Type B pancreatic cell (in vitro differentiated cells): ENCODE results near the gene COL24A1. TPM values are rescaled to one million over a fixed set of nuclear protein-coding genes. Genes with fewer than 3 reads are reported as not detected.

Source experiments
- DNase-seq: peaks from one replicate; pipeline ENCODE4 v3.0.0; 2021; ENCODE audit warnings: mixed read lengths; ENCODE audit not compliant: unreplicated experiment; ENCODE audit errors: extremely low spot score
- H3K27ac Mint-ChIP-seq: 2 replicates; pipeline ENCODE4 v1.8.0; 2021; ENCODE audit warnings: mild to moderate bottlenecking, mixed read lengths
- H3K27me3 Mint-ChIP-seq: 2 replicates; pipeline ENCODE4 v1.8.0; 2021; ENCODE audit warnings: mixed read lengths
- H3K36me3 Mint-ChIP-seq: 2 replicates; pipeline ENCODE4 v1.8.0; 2021; ENCODE audit warnings: mixed read lengths
- H3K4me1 Mint-ChIP-seq: one replicate; pipeline ENCODE4 v1.8.0; 2021; ENCODE audit warnings: mixed read lengths; ENCODE audit not compliant: unreplicated experiment
- H3K4me3 Mint-ChIP-seq: 2 replicates; pipeline ENCODE4 v1.8.0; 2021; ENCODE audit warnings: mild to moderate bottlenecking, mixed read lengths
- H3K9me3 Mint-ChIP-seq: 2 replicates; pipeline ENCODE4 v1.8.0; 2021; ENCODE audit warnings: mixed read lengths
- CTCF ChIP-seq: fragments of 200-600 bp; sonication (generic); conservative IDR thresholded peaks from 2 replicates; pipeline ENCODE4 v1.5.0; 2021; ENCODE audit warnings: antibody characterized with exemption, mild to moderate bottlenecking
- total RNA-seq: library from RNA; stranded (reverse); gene quantifications from 2 replicates; pipeline ENCODE4 v1.2.1, GENCODE V29; 2021; ENCODE audit warnings: low replicate concordance

COL24A1 gene
- total RNA-seq, 1 donor from 2014 or later: 7.2 TPM

GRCh38 chr1:86197206-86197855, 40.8 kb upstream of the COL24A1 start:
- Mint-ChIP-seq H3K36me3 (no peaks in the 10 kb centered on the region), H3K4me3 (no peak overlapping the region), H3K27me3 (no peaks in the 10 kb centered on the region), H3K9me3 (no peaks in the 10 kb centered on the region), H3K27ac (no peak overlapping the region), H3K4me1 (peaks cover 24% of the 10 kb centered on the region)
- TF ChIP-seq CTCF: no peak
- no peak for DNase-seq

- Mint-ChIP-seq H3K9me3 (no peaks in the 10 kb centered on the region), H3K4me3 (no peak overlapping the region), H3K4me1 (peaks cover 24% of the 10 kb centered on the region), H3K36me3 (no peaks in the 10 kb centered on the region), H3K27me3 (no peaks in the 10 kb centered on the region), H3K27ac (no peak overlapping the region)
- DNase-seq: no peak
- TF ChIP-seq CTCF: no peak
Observed at GRCh38 chr1:86195281-86195680, 38.7 kb upstream of the COL24A1 start.

- no peak overlapping the region for H3K4me3 Mint-ChIP-seq
- TF ChIP-seq CTCF: no peak
- no peak overlapping the region for H3K27ac Mint-ChIP-seq
- peaks cover 24% of the 10 kb centered on the region for H3K4me1 Mint-ChIP-seq
- no peak for DNase-seq
- no peaks in the 10 kb centered on the region for H3K36me3 Mint-ChIP-seq
- no peaks in the 10 kb centered on the region for H3K9me3 Mint-ChIP-seq
- no peaks in the 10 kb centered on the region for H3K27me3 Mint-ChIP-seq
Observed at GRCh38 chr1:86194491-86195034, 38.0 kb upstream of the COL24A1 start.

GRCh38 chr1:86192417-86192816, 35.8 kb upstream of the COL24A1 start:
- Mint-ChIP-seq H3K9me3 (no peaks in the 10 kb centered on the region), H3K4me3 (no peak overlapping the region), H3K27me3 (no peaks in the 10 kb centered on the region), H3K36me3 (no peaks in the 10 kb centered on the region), H3K4me1 (peaks cover 21% of the 10 kb centered on the region), H3K27ac (no peak overlapping the region)
- TF ChIP-seq CTCF: no peak
- DNase-seq: no peak

GRCh38 chr1:86191958-86192357, 35.4 kb upstream of the COL24A1 start:
- no peak for DNase-seq
- TF ChIP-seq CTCF: no peak
- Mint-ChIP-seq H3K4me3 (no peak overlapping the region), H3K36me3 (no peaks in the 10 kb centered on the region), H3K4me1 (peaks cover 17% of the 10 kb centered on the region), H3K9me3 (no peaks in the 10 kb centered on the region), H3K27me3 (no peaks in the 10 kb centered on the region), H3K27ac (no peak overlapping the region)
